HG02642 (cell line): ENCODE measurements around the gene ZBTB7C.
"Not testable (repeated sequence)": the region's sequence is repeated elsewhere in the genome, so short reads cannot be mapped to it uniquely, and the experiment has no call there.

ENCODE experiments used
- ATAC-seq: cut with Tn5 transposase; IDR thresholded peaks from one replicate; pipeline ENCODE4 v1.9.1; 2021; ENCODE audit warnings: mild to moderate bottlenecking; ENCODE audit not compliant: unreplicated experiment, poor library complexity

The ZBTB7C gene

GRCh38 chr18:48308755-48309575 lies 100.2 kb downstream of the ZBTB7C start:
- ATAC-seq = no peak

GRCh38 chr18:48308027-48308635 lies 101.1 kb downstream of the ZBTB7C start:
- ATAC-seq = no peak

- no peak for ATAC-seq
Observed at GRCh38 chr18:48306838-48307237, 102.3 kb downstream of the ZBTB7C start.

GRCh38 chr18:48304906-48305693 lies 104.1 kb downstream of the ZBTB7C start:
- ATAC-seq = no peak

GRCh38 chr18:48303883-48304282 lies 105.3 kb downstream of the ZBTB7C start:
- no peak for ATAC-seq

GRCh38 chr18:48302736-48303135 lies 106.4 kb downstream of the ZBTB7C start:
- ATAC-seq = no peak

GRCh38 chr18:48300463-48300961 lies 108.7 kb downstream of the ZBTB7C start:
- ATAC-seq = no peak

- ATAC-seq = no peak
Observed at GRCh38 chr18:48297139-48297538, 112.0 kb downstream of the ZBTB7C start.

- no peak for ATAC-seq
Observed at GRCh38 chr18:48296581-48296980, 112.6 kb downstream of the ZBTB7C start.

GRCh38 chr18:48295586-48296311 lies 113.4 kb downstream of the ZBTB7C start:
- ATAC-seq = no peak

- no peak for ATAC-seq
Observed at GRCh38 chr18:48294899-48295585, 114.1 kb downstream of the ZBTB7C start.

- ATAC-seq = no peak
Observed at GRCh38 chr18:48293954-48294898, 115.0 kb downstream of the ZBTB7C start.

GRCh38 chr18:48292782-48293424 lies 116.3 kb downstream of the ZBTB7C start:
- no peak for ATAC-seq

- no peak for ATAC-seq
Observed at GRCh38 chr18:48292229-48292628, 117.0 kb downstream of the ZBTB7C start.

GRCh38 chr18:48290162-48290926 lies 118.8 kb downstream of the ZBTB7C start:
- no peak for ATAC-seq

GRCh38 chr18:48284743-48285142 lies 124.4 kb downstream of the ZBTB7C start:
- ATAC-seq = no peak

GRCh38 chr18:48284011-48284410 lies 125.2 kb downstream of the ZBTB7C start:
- ATAC-seq = not testable (repeated sequence)
